ENCODE data around the gene CCDC85B. TPM values are rescaled to one million over a fixed set of nuclear protein-coding genes. Genes with fewer than 3 reads are reported as not detected.

The CCDC85B gene
- total RNA-seq, 1 experiment from 2014 or later: 55.3 TPM

DNA sequence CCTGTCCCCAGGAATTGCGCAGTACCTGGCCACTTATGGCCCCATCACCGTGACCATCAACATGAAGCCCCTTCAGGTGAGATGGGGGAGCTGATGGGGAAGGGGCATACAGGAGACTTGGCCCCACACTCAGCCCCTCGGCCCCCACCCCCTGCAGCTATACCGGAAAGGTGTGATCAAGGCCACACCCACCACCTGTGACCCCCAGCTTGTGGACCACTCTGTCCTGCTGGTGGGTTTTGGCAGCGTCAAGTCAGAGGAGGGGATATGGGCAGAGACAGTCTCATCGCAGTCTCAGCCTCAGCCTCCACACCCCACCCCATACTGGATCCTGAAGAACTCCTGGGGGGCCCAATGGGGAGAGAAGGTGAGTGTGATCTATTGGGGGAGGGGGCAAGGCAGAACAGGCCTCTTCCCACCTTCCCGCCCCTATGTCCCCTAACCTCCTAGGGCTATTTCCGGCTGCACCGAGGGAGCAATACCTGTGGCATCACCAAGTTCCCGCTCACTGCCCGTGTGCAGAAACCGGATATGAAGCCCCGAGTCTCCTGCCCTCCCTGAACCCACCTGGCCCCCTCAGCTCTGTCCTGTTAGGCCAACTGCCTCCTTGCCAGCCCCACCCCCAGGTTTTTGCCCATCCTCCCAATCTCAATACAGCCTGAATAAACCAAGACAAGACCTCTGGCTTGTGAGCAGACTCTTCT is 7.3 kb upstream of the CCDC85B start:
- ATAC-seq: no peak
- no peak for TF ChIP-seq TEAD4 (CRISPR knock-in tag; IDR thresholded peaks at IDR 0.05)
- no peak for TF ChIP-seq NR2C2 (CRISPR knock-in tag; IDR thresholded peaks at IDR 0.05)
- no peak for TF ChIP-seq ELF4 (CRISPR knock-in tag; IDR thresholded peaks at IDR 0.05; ENCODE audit: low read depth)
- TF ChIP-seq JAZF1 (CRISPR knock-in tag; IDR thresholded peaks at IDR 0.05): no peak
- no peak for TF ChIP-seq SOX15 (CRISPR knock-in tag; IDR thresholded peaks at IDR 0.05)
- TF ChIP-seq IRF2 (CRISPR knock-in tag; IDR thresholded peaks at IDR 0.05; ENCODE audit: borderline replicate concordance, low read depth): no peak
- no peak for TF ChIP-seq RELA (CRISPR knock-in tag; IDR thresholded peaks at IDR 0.05; ENCODE audit: borderline replicate concordance)
- TF ChIP-seq ZNF532 (CRISPR knock-in tag; IDR thresholded peaks at IDR 0.05; ENCODE audit: borderline replicate concordance): no peak
- TF ChIP-seq MXD4 (CRISPR knock-in tag; IDR thresholded peaks at IDR 0.05; ENCODE audit: borderline replicate concordance): no peak
- no peak for TF ChIP-seq NR1H2 (CRISPR knock-in tag; IDR thresholded peaks at IDR 0.05)
- TF ChIP-seq ESRRA (CRISPR knock-in tag; IDR thresholded peaks at IDR 0.05; ENCODE audit: borderline replicate concordance): no peak
- H3K36me3 Mint-ChIP-seq: peaks cover 42% of the 10 kb centered on the region
- ChIA-PET CTCF (interaction anchor here (2.0 to 11.9 kb wide), 4 partner anchors 12 to 105 kb away, joined by 21 to 539 read pairs (median 40); partner anchors contain the start of genes CFL1, EFEMP2 and MUS81), POLR2A (interaction anchor here (2.2 kb wide), 1 partner anchor 32 kb away, joined by 16 read pairs; no protein-coding TSS in a partner anchor)
- H3K9me3 Mint-ChIP-seq: no peaks in the 10 kb centered on the region
- peaks cover 3% of the 10 kb centered on the region; the same call in 1 of the 2 replicates for H3K27me3 Mint-ChIP-seq (ENCODE audit: low read depth)
- no peak overlapping the region for H3K4me3 Mint-ChIP-seq
- no peak for DNase-seq (ENCODE audit: low spot score)
- peaks cover 14% of the 10 kb centered on the region for H3K4me1 Mint-ChIP-seq
- no peak overlapping the region for H3K27ac Mint-ChIP-seq

GRCh38 chr11:65883786-65884715 is 6.4 kb upstream of the CCDC85B start:
- Mint-ChIP-seq H3K4me1 (peaks cover 17% of the 10 kb centered on the region), H3K4me3 (no peak overlapping the region), H3K36me3 (peaks cover 42% of the 10 kb centered on the region), H3K9me3 (no peaks in the 10 kb centered on the region), H3K27ac (no peak overlapping the region), H3K27me3 (ENCODE audit: low read depth) (peaks cover 4% of the 10 kb centered on the region)
- ChIA-PET CTCF (interaction anchor here (0.5 to 11.9 kb wide), 71 partner anchors 10 to 870 kb away, joined by 3 to 539 read pairs (median 5); partner anchors contain the start of genes AP5B1, ARL2, BANF1 and CFL1), POLR2A (interaction anchor here (0.6 to 2.2 kb wide), 3 partner anchors 17 to 33 kb away, joined by 3 to 16 read pairs (median 4); partner anchors contain the start of gene CFL1)
- no peak for ATAC-seq
- DNase-seq (ENCODE audit: low spot score): no peak
- TF ChIP-seq, protein P1, sequence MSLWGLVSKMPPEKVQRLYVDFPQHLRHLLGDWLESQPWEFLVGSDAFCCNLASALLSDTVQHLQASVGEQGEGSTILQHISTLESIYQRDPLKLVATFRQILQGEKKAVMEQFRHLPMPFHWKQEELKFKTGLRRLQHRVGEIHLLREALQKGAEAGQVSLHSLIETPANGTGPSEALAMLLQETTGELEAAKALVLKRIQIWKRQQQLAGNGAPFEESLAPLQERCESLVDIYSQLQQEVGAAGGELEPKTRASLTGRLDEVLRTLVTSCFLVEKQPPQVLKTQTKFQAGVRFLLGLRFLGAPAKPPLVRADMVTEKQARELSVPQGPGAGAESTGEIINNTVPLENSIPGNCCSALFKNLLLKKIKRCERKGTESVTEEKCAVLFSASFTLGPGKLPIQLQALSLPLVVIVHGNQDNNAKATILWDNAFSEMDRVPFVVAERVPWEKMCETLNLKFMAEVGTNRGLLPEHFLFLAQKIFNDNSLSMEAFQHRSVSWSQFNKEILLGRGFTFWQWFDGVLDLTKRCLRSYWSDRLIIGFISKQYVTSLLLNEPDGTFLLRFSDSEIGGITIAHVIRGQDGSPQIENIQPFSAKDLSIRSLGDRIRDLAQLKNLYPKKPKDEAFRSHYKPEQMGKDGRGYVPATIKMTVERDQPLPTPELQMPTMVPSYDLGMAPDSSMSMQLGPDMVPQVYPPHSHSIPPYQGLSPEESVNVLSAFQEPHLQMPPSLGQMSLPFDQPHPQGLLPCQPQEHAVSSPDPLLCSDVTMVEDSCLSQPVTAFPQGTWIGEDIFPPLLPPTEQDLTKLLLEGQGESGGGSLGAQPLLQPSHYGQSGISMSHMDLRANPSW (CRISPR knock-in tag; conservative IDR thresholded peaks at IDR 0.05; ENCODE audit: low read depth): no peak
- TF ChIP-seq FOXK1 (CRISPR knock-in tag; IDR thresholded peaks at IDR 0.05): no peak
- TF ChIP-seq E2F4 (CRISPR knock-in tag; IDR thresholded peaks at IDR 0.05; ENCODE audit: borderline replicate concordance, low read depth): no peak
- no peak for TF ChIP-seq ZBTB21 (CRISPR knock-in tag; IDR thresholded peaks at IDR 0.05; ENCODE audit: borderline replicate concordance)
- TF ChIP-seq ETV6 (CRISPR knock-in tag; IDR thresholded peaks at IDR 0.05): no peak
- TF ChIP-seq NR3C1 (CRISPR knock-in tag; conservative IDR thresholded peaks at IDR 0.05; ENCODE audit: low read depth): no peak
- TF ChIP-seq SMAD4 (CRISPR knock-in tag; IDR thresholded peaks at IDR 0.05): no peak
- TF ChIP-seq, protein P2, sequence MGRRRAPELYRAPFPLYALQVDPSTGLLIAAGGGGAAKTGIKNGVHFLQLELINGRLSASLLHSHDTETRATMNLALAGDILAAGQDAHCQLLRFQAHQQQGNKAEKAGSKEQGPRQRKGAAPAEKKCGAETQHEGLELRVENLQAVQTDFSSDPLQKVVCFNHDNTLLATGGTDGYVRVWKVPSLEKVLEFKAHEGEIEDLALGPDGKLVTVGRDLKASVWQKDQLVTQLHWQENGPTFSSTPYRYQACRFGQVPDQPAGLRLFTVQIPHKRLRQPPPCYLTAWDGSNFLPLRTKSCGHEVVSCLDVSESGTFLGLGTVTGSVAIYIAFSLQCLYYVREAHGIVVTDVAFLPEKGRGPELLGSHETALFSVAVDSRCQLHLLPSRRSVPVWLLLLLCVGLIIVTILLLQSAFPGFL (CRISPR knock-in tag; IDR thresholded peaks at IDR 0.05; ENCODE audit: borderline replicate concordance): no peak
- no peak for TF ChIP-seq AR (CRISPR knock-in tag; IDR thresholded peaks at IDR 0.05)
